ENCODE data around the gene SPATS2.

DNA sequence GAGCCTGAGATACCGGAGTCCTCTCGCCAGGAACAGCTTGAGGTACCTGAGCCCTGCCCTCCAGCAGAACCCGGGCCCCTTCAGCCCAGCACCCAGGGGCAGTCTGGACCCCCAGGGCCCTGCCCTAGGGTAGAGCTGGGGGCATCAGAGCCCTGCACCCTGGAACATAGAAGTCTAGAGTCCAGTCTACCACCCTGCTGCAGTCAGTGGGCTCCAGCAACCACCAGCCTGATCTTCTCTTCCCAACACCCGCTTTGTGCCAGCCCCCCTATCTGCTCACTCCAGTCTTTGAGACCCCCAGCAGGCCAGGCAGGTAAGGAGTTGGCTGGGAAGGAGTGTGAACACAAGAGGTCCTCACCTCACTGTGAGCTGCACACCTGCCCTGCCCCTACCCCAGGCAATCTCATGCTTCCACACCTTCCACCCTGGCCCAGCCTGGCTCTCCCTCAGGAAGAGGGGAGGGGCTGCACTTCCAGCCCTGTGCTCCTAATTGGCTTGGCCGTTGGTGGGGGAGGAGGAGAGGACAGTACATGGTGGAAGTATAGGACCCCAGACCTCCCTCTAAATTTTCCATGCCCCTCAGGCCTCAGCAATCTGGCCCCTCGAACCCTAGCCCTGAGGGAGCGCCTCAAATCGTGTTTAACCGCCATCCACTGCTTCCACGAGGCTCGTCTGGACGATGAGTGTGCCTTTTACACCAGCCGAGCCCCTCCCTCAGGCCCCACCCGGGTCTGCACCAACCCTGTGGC lies 36.5 kb upstream of the SPATS2 start:
- TF ChIP-seq, protein P1, sequence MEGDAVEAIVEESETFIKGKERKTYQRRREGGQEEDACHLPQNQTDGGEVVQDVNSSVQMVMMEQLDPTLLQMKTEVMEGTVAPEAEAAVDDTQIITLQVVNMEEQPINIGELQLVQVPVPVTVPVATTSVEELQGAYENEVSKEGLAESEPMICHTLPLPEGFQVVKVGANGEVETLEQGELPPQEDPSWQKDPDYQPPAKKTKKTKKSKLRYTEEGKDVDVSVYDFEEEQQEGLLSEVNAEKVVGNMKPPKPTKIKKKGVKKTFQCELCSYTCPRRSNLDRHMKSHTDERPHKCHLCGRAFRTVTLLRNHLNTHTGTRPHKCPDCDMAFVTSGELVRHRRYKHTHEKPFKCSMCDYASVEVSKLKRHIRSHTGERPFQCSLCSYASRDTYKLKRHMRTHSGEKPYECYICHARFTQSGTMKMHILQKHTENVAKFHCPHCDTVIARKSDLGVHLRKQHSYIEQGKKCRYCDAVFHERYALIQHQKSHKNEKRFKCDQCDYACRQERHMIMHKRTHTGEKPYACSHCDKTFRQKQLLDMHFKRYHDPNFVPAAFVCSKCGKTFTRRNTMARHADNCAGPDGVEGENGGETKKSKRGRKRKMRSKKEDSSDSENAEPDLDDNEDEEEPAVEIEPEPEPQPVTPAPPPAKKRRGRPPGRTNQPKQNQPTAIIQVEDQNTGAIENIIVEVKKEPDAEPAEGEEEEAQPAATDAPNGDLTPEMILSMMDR (IDR thresholded peaks at IDR 0.05), result no peak
- TF ChIP-seq POLR2A (IDR thresholded peaks at IDR 0.05), result no peak

Measured in testis (tissue), 2 donors.